Kidney (tissue), 14 donors: Measurements from ENCODE around the gene PDX1. TPM values are rescaled to one million over a fixed set of nuclear protein-coding genes. Genes with fewer than 3 reads are reported as not detected.

Experiments used
- DNase-seq, 5 donors: peaks; one replicate each; pipeline ENCODE4 v3.0.0-alpha.2; 2013 to 2020
- FAIRE-seq: peaks from 2 replicates; lab custom pipeline; 2012; peaks lifted over from hg19 to GRCh38; lab: Jason Lieb, UNC
- H3K27ac ChIP-seq, 2 donors: one replicate each; pipeline ENCODE4 v1.7.0; 2013; ENCODE audit warnings: low read depth in 2 of 2, low read length in 2 of 2, inconsistent platforms in 1 of 2
- H3K27me3 ChIP-seq: one replicate; pipeline ENCODE4 v1.7.1; 2013; ENCODE audit warnings: low read length, inconsistent platforms; ENCODE audit not compliant: control insufficient read depth, insufficient read depth
- H3K36me3 ChIP-seq, 3 donors: one replicate each; pipeline versions ENCODE4 v1.7.0 to v1.7.1; 2013; ENCODE audit warnings: low read length in 3 of 3, control low read depth in 1 of 3, inconsistent platforms in 1 of 3; ENCODE audit not compliant: insufficient read depth in 3 of 3, control insufficient read depth in 2 of 3
- H3K4me1 ChIP-seq, 3 donors: one replicate each; pipeline versions ENCODE4 v1.7.0 to v1.7.1; 2013; ENCODE audit warnings: low read length in 3 of 3, inconsistent platforms in 1 of 3, low read depth in 1 of 3; ENCODE audit not compliant: control insufficient read depth in 2 of 3, insufficient read depth in 2 of 3
- H3K4me3 ChIP-seq, 3 donors: one replicate each; pipeline versions ENCODE4 v1.7.0 to v1.8.1; 2013; ENCODE audit warnings: low read length in 3 of 3, control low read depth in 1 of 3, inconsistent platforms in 1 of 3
- H3K9ac ChIP-seq, 3 donors: one replicate each; pipeline versions ENCODE4 v1.7.0 to v1.7.1; 2013; ENCODE audit warnings: low read length in 3 of 3, control low read depth in 1 of 3, inconsistent platforms in 1 of 3
- H3K9me3 ChIP-seq, 3 donors: one replicate each; pipeline versions ENCODE4 v1.7.0 to v1.7.1; 2013; ENCODE audit warnings: low read length in 3 of 3, control low read depth in 1 of 3, inconsistent platforms in 1 of 3; ENCODE audit not compliant: control insufficient read depth in 2 of 3, insufficient read depth in 1 of 3
- intact Hi-C: fragments of 100-400 bp; cut with DNase I; formaldehyde crosslinking; loops from one replicate; pipeline ENCODE4 v1.11.1; 2022
- polyA plus RNA-seq: library from polyadenylated mRNA; stranded (reverse); fragments of 350-450 nt; fragmentation: Illumina TruSeq; extraction: RNeasy Lipid Tissue Mini Kit (QIAGEN cat#74804); gene quantifications from one replicate; pipeline ENCODE4 v1.2.3, GENCODE V29; 2014; ENCODE audit warnings: low read depth, low replicate concordance; ENCODE audit not compliant: insufficient read depth
- total RNA-seq: library from RNA; stranded (reverse); fragmentation: NEBNext Ultra II Directional; extraction: Animal tissue kit (Norgen Biotek cat#: 25700); gene quantifications from one replicate; pipeline ENCODE4 v1.2.1, GENCODE V29; 2021
- TF ChIP-seq, protein P1 (sequence below): IDR thresholded peaks from 3 replicates; pipeline ENCODE4 v1.5.1; 2012; ENCODE audit warnings: mild to moderate bottlenecking, moderate library complexity, borderline replicate concordance; ENCODE audit not compliant: insufficient read depth; ENCODE audit errors: extremely low read depth
- donor health status: control.
- donor health status: control.
- donor health status: control.
- donor health status: control.
- donor health status: control.
- donor health status: DM: yes; HTN: yes; CAD: no.
- donor health status: Normal renal cell carcinoma (clear cell type).

Gene PDX1
- total and polyA plus RNA-seq, 2 donors from 2014 or later: not detected

GRCh38 chr13:27967736-27968315 is 48.0 kb downstream of the PDX1 start:
- H3K4me1 ChIP-seq: no peaks in the 10 kb centered on the region
- H3K4me3 ChIP-seq: no peak overlapping the region
- H3K36me3 ChIP-seq: no peaks in the 10 kb centered on the region
- TF ChIP-seq, protein P1, sequence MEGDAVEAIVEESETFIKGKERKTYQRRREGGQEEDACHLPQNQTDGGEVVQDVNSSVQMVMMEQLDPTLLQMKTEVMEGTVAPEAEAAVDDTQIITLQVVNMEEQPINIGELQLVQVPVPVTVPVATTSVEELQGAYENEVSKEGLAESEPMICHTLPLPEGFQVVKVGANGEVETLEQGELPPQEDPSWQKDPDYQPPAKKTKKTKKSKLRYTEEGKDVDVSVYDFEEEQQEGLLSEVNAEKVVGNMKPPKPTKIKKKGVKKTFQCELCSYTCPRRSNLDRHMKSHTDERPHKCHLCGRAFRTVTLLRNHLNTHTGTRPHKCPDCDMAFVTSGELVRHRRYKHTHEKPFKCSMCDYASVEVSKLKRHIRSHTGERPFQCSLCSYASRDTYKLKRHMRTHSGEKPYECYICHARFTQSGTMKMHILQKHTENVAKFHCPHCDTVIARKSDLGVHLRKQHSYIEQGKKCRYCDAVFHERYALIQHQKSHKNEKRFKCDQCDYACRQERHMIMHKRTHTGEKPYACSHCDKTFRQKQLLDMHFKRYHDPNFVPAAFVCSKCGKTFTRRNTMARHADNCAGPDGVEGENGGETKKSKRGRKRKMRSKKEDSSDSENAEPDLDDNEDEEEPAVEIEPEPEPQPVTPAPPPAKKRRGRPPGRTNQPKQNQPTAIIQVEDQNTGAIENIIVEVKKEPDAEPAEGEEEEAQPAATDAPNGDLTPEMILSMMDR: no peak
- no peak for FAIRE-seq
- H3K9me3 ChIP-seq: no peaks in the 10 kb centered on the region
- intact Hi-C loops: no loop called here
- peaks cover 77% of the 10 kb centered on the region for H3K27me3 ChIP-seq
- peak overlapping the region in 1 of 2 donors; percentile 22 for H3K27ac ChIP-seq
- no peak for DNase-seq
- H3K9ac ChIP-seq: no peak overlapping the region

GRCh38 chr13:27968316-27969081 is 48.7 kb downstream of the PDX1 start:
- FAIRE-seq (no peak), DNase-seq (peak in 1 of 5 donors; percentile 64)
- intact Hi-C loops: no loop called here
- H3K9me3 ChIP-seq: no peaks in the 10 kb centered on the region
- peaks cover 72% of the 10 kb centered on the region for H3K27me3 ChIP-seq
- TF ChIP-seq, protein P1: no peak
- H3K27ac ChIP-seq: no peak overlapping the region
- H3K9ac ChIP-seq: no peak overlapping the region
- no peaks in the 10 kb centered on the region for H3K36me3 ChIP-seq
- no peaks in the 10 kb centered on the region for H3K4me1 ChIP-seq
- H3K4me3 ChIP-seq: no peak overlapping the region

GRCh38 chr13:27969082-27969865 is 49.5 kb downstream of the PDX1 start, which contains the start of gene CDX2:
CDX2 (minus strand) TSS chr13:27969315; CDS start chr13:27969006, 309 bp downstream.
- intact Hi-C loops: no loop called here
- H3K27me3 ChIP-seq: peaks cover 74% of the 10 kb centered on the region
- DNase-seq (no peak), FAIRE-seq (no peak)
- H3K9ac ChIP-seq: no peak within 1 kb of the TSS
- no peaks in the 10 kb centered on the region for H3K36me3 ChIP-seq
- TF ChIP-seq, protein P1: no peak
- H3K4me1 ChIP-seq: no peaks in the 10 kb centered on the region
- H3K27ac ChIP-seq: no peak within 1 kb of the TSS
- no peak within 1 kb of the TSS for H3K4me3 ChIP-seq
- no peaks in the 10 kb centered on the region for H3K9me3 ChIP-seq
